Neural progenitor cell (in vitro differentiated cells): Measurements from ENCODE around the gene HCRTR1. TPM values are rescaled to one million over a fixed set of nuclear protein-coding genes. Genes with fewer than 3 reads are reported as not detected.

Experiments used
- DNase-seq: peaks from one replicate; pipeline ENCODE4 v3.0.0-alpha.2; 2016; ENCODE audit warnings: low spot score
- H2AFZ ChIP-seq: fragments of 200-600 bp; sonication (generic); replicated peaks from 2 replicates; pipeline ENCODE4 v1.6.1; 2016; ENCODE audit warnings: antibody characterized with exemption
- H3F3A ChIP-seq: fragments of 200-600 bp; sonication (generic); 2 replicates; pipeline ENCODE4 v1.6.1; 2016; ENCODE audit warnings: antibody characterized with exemption, low read depth
- H3K27ac ChIP-seq: fragments of 200-600 bp; sonication (generic); 2 replicates; pipeline ENCODE4 v1.5.1; 2016; ENCODE audit warnings: mild to moderate bottlenecking
- H3K27me3 ChIP-seq: fragments of 200-600 bp; sonication (generic); 2 replicates; pipeline ENCODE4 v1.6.1; 2016; ENCODE audit warnings: mild to moderate bottlenecking, moderate library complexity
- H3K36me3 ChIP-seq: fragments of 200-600 bp; sonication (generic); 2 replicates; pipeline ENCODE4 v1.5.1; 2016
- H3K4me1 ChIP-seq: fragments of 200-600 bp; sonication (generic); 2 replicates; pipeline ENCODE4 v1.6.1; 2016; ENCODE audit warnings: mixed run types
- H3K4me2 ChIP-seq: fragments of 200-600 bp; sonication (generic); 2 replicates; pipeline ENCODE4 v1.6.1; 2016
- H3K4me3 ChIP-seq: fragments of 200-600 bp; sonication (generic); 2 replicates; pipeline ENCODE4 v1.5.1; 2016
- H3K79me2 ChIP-seq: fragments of 200-600 bp; sonication (generic); 2 replicates; pipeline ENCODE4 v1.6.1; 2016; ENCODE audit warnings: low read depth
- H3K9ac ChIP-seq: fragments of 200-600 bp; sonication (generic); 2 replicates; pipeline ENCODE4 v1.6.1; 2016
- H3K9me3 ChIP-seq: fragments of 200-600 bp; sonication (generic); 2 replicates; pipeline ENCODE4 v1.5.1; 2016; ENCODE audit warnings: low read depth
- H4K20me1 ChIP-seq: fragments of 200-600 bp; sonication (generic); 2 replicates; pipeline ENCODE4 v1.6.1; 2016; ENCODE audit warnings: low read depth
- H3K27ac Mint-ChIP-seq: 3 replicates; pipeline ENCODE4 v1.8.0; 2021; ENCODE audit warnings: mixed read lengths
- H3K27me3 Mint-ChIP-seq: 2 replicates; pipeline ENCODE4 v1.8.0; 2022; ENCODE audit warnings: low read depth, mild to moderate bottlenecking, inconsistent platforms, moderate library complexity, mixed read lengths; ENCODE audit not compliant: insufficient read depth
- H3K36me3 Mint-ChIP-seq: 3 replicates; pipeline ENCODE4 v1.8.0; 2021; ENCODE audit warnings: mixed read lengths
- H3K4me1 Mint-ChIP-seq: 3 replicates; pipeline ENCODE4 v1.8.0; 2021; ENCODE audit warnings: mixed read lengths
- H3K4me3 Mint-ChIP-seq: 3 replicates; pipeline ENCODE4 v1.8.0; 2021; ENCODE audit warnings: mild to moderate bottlenecking, moderate library complexity, mixed read lengths
- H3K9me3 Mint-ChIP-seq: 3 replicates; pipeline ENCODE4 v1.8.0; 2020; ENCODE audit warnings: mixed read lengths
- CTCF ChIP-seq: fragments of 200-600 bp; sonication (generic); IDR thresholded peaks from 2 replicates; pipeline ENCODE4 v1.5.1; 2017; ENCODE audit warnings: antibody characterized with exemption, mild to moderate bottlenecking
- EZH2 ChIP-seq: fragments of 200-600 bp; sonication (generic); IDR thresholded peaks from 2 replicates; pipeline ENCODE4 v1.6.1; 2017; ENCODE audit warnings: antibody characterized with exemption, mild to moderate bottlenecking, moderate library complexity
- EZH2phosphoT487 ChIP-seq: fragments of 200-600 bp; sonication (generic); IDR thresholded peaks from 2 replicates; pipeline ENCODE4 v1.6.1; 2017; ENCODE audit warnings: antibody characterized with exemption
- total RNA-seq: library from RNA; depleted of rRNA; stranded (reverse); fragments of >200 nt; gene quantifications from 2 replicates; pipeline ENCODE4 v1.2.3, GENCODE V29; 2015; ENCODE audit warnings: low replicate concordance

The HCRTR1 gene
- total RNA-seq, 1 donor from 2014 or later, result not detected

GRCh38 chr1:31571340-31572295 is 45.9 kb upstream of the HCRTR1 start:
- H3K27ac ChIP-seq, result no peak overlapping the region
- H3K4me1 ChIP-seq, result peaks cover 13% of the 10 kb centered on the region
- H3K4me2 ChIP-seq, result no peak overlapping the region
- TF ChIP-seq CTCF (no peak), EZH2 (no peak), EZH2phosphoT487 (no peak)
- no peak overlapping the region for H2AFZ ChIP-seq
- H3K9me3 ChIP-seq, result no peaks in the 10 kb centered on the region
- peak; percentile 1 for DNase-seq
- H3K4me3 ChIP-seq, result no peak overlapping the region
- no peak overlapping the region for H3K27ac Mint-ChIP-seq
- no peak overlapping the region for H3K4me3 Mint-ChIP-seq
- H3K4me1 Mint-ChIP-seq, result peaks cover 15% of the 10 kb centered on the region
- H3K9me3 Mint-ChIP-seq, result no peaks in the 10 kb centered on the region
- H3K9ac ChIP-seq, result no peak overlapping the region
- peaks cover 5% of the 10 kb centered on the region for H3K27me3 Mint-ChIP-seq
- H3K79me2 ChIP-seq, result no peaks in the 10 kb centered on the region
- H3F3A ChIP-seq, result no peaks in the 10 kb centered on the region
- no peaks in the 10 kb centered on the region for H3K36me3 Mint-ChIP-seq
- peaks cover 12% of the 10 kb centered on the region for H3K27me3 ChIP-seq
- no peaks in the 10 kb centered on the region for H3K36me3 ChIP-seq
- H4K20me1 ChIP-seq, result no peaks in the 10 kb centered on the region

GRCh38 chr1:31572323-31573104 is 45.0 kb upstream of the HCRTR1 start:
- Histone ChIP-seq H3K27me3 (peaks cover 21% of the 10 kb centered on the region), H3K27ac (no peak overlapping the region), H3K9me3 (no peaks in the 10 kb centered on the region), H2AFZ (no peak overlapping the region), H3K36me3 (no peaks in the 10 kb centered on the region), H3K4me3 (no peak overlapping the region), H3K4me1 (peaks cover 14% of the 10 kb centered on the region), H3K79me2 (no peaks in the 10 kb centered on the region), H3K4me2 (no peak overlapping the region), H3K9ac (no peak overlapping the region), H3F3A (no peaks in the 10 kb centered on the region), H4K20me1 (no peaks in the 10 kb centered on the region)
- DNase-seq, result no peak
- Mint-ChIP-seq H3K9me3 (no peaks in the 10 kb centered on the region), H3K4me1 (peaks cover 17% of the 10 kb centered on the region), H3K27ac (no peak overlapping the region), H3K36me3 (no peaks in the 10 kb centered on the region), H3K4me3 (no peak overlapping the region), H3K27me3 (peaks cover 5% of the 10 kb centered on the region)
- TF ChIP-seq EZH2phosphoT487 (no peak), CTCF (no peak), EZH2 (no peak)

- Histone ChIP-seq H3K79me2 (no peaks in the 10 kb centered on the region), H3K4me3 (no peak overlapping the region), H4K20me1 (no peaks in the 10 kb centered on the region), H3K27me3 (peaks cover 27% of the 10 kb centered on the region), H2AFZ (no peak overlapping the region), H3K4me1 (peaks cover 14% of the 10 kb centered on the region), H3K9me3 (no peaks in the 10 kb centered on the region), H3K36me3 (no peaks in the 10 kb centered on the region), H3F3A (no peaks in the 10 kb centered on the region), H3K27ac (no peak overlapping the region), H3K4me2 (no peak overlapping the region), H3K9ac (no peak overlapping the region)
- no peak overlapping the region for H3K4me3 Mint-ChIP-seq
- no peak for DNase-seq
- no peak overlapping the region for H3K27ac Mint-ChIP-seq
- peaks cover 5% of the 10 kb centered on the region for H3K27me3 Mint-ChIP-seq
- TF ChIP-seq EZH2 (no peak), CTCF (no peak)
- peaks cover 17% of the 10 kb centered on the region for H3K4me1 Mint-ChIP-seq
- no peaks in the 10 kb centered on the region for H3K9me3 Mint-ChIP-seq
- H3K36me3 Mint-ChIP-seq, result no peaks in the 10 kb centered on the region
These were observed 44.2 kb upstream of the HCRTR1 start for GRCh38 chr1:31573261-31573660.
